GM12865 (cell line): ENCODE measurements around the gene SAA2.
A peak's percentile ranks its signal among the peaks of the same experiment; 100 is the strongest.
"Not testable (repeated sequence)": the region's sequence is repeated elsewhere in the genome, so short reads cannot be mapped to it uniquely, and the experiment has no call there.

ENCODE experiments used
- DNase-seq: peaks from one replicate; pipeline ENCODE4 v3.0.0; 2010; ENCODE audit warnings: low read depth
- H3K4me3 ChIP-seq: 2 replicates; pipeline ENCODE4 v1.5.1; 2011; ENCODE audit warnings: mild to moderate bottlenecking, low read depth, low read length, control low read depth
- TF ChIP-seq, protein P1 (sequence below): IDR thresholded peaks from 2 replicates; pipeline ENCODE4 v1.5.1; 2011; ENCODE audit warnings: low read length, control low read depth, low read depth, inconsistent platforms; ENCODE audit not compliant: insufficient read depth; ENCODE audit errors: missing control alignments

The SAA2 gene

DNA sequence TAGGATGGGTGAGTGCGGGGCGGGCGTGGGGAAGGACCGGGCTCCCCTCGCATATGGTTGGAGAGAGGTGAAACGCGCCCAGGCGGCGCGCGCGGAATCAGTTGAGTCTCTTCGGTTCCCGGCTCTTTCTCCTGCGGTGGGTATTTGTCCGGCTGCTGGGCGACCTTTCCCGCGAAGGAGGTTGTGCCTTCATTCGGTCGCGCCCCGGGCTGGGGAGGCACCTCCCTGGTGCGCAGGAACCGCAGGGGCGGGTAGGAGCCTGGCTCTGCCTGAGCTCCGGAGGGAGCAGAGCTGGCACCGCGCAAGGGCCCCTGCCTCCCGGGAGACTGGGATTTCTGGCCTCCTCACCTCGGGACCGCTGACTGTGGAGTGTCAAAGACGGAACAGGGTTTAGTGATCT, 39.4 kb downstream of the SAA2 start:
- TF ChIP-seq, protein P1, sequence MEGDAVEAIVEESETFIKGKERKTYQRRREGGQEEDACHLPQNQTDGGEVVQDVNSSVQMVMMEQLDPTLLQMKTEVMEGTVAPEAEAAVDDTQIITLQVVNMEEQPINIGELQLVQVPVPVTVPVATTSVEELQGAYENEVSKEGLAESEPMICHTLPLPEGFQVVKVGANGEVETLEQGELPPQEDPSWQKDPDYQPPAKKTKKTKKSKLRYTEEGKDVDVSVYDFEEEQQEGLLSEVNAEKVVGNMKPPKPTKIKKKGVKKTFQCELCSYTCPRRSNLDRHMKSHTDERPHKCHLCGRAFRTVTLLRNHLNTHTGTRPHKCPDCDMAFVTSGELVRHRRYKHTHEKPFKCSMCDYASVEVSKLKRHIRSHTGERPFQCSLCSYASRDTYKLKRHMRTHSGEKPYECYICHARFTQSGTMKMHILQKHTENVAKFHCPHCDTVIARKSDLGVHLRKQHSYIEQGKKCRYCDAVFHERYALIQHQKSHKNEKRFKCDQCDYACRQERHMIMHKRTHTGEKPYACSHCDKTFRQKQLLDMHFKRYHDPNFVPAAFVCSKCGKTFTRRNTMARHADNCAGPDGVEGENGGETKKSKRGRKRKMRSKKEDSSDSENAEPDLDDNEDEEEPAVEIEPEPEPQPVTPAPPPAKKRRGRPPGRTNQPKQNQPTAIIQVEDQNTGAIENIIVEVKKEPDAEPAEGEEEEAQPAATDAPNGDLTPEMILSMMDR = no peak
- no peak for DNase-seq
- H3K4me3 ChIP-seq = no peak overlapping the region

DNA sequence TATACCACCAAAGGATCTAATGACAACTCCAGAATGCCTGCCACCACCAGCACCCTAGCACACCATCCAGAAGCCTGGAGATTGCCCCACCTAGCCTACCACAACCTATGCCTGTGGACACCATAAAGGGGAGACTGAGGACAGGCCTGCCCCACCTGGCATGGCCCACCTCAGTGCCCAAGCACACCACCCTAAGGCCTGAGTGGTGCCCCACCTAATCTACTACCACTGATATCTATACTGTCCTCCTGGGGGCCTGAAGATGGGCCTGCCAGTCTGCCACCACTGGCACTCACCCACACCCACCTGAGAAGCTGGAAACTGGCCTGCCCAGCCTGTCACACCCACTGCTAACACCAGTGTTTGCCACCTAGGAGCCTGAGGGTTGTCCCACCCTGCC, 43.7 kb downstream of the SAA2 start:
- TF ChIP-seq, protein P1 = no peak
- DNase-seq = no peak
- H3K4me3 ChIP-seq = no peak overlapping the region

DNA sequence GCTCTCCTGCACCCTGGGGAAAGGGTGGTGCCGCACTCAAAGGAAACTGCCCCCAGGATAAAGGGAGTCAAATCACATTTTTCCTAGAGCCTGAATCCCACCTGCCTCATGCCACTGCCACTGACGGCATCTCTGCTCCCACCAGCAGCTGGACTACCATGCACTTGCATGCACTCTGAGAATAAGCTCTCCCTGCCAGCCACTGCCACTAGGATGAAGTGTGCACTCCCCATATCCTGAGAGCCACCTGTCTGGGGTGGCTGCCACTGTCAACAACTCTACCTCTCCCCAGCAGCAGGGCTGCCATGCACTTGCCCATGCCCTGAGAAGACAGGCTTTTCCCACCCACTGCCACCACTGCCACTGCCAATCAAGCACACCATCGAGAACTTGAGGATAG, 44.2 kb downstream of the SAA2 start:
- H3K4me3 ChIP-seq = no peak overlapping the region
- TF ChIP-seq, protein P1 = no peak
- DNase-seq = no peak

DNA sequence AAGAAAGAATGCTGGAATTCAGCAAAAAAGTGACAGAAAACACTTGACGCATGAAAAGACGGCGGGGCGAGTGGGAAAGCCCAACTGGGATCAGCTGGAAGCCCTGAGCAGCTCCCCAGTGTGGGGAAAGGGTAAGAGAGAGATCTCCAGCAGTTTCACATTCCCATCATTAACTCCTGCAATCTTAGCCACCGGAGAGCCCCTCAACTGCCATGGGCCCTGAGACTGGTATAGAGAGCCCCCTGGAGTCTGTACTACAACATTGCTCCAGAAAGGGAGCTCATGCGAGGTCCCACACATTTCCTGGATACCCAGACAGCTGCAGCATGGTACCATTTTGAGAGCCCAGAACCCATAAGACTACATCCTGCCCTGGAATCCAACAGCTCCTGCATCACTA, 44.7 kb downstream of the SAA2 start:
- no peak overlapping the region for H3K4me3 ChIP-seq
- TF ChIP-seq, protein P1 = peak; percentile 59
- peak; percentile 32 for DNase-seq

DNA sequence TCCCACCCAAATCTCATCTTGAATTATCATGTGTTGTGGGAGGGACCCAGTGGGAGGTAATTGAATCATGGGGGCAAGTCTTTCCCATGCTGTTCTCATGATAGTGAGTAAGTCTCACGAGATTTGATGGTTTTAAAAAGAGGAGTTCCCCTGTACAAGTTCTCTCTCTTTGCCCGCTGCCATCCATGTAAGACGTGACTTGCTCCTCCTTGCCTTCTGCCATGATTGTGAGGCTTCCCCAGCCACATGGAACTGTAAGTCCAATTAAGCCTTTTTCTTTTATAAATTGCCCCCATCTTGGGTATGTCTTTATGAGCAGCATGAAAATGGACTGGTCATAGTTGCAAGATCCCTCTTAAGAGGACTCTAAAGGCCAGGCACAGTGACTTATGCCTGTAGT, 50.7 kb downstream of the SAA2 start:
- DNase-seq, H3K4me3 ChIP-seq: not testable (repeated sequence)

DNA sequence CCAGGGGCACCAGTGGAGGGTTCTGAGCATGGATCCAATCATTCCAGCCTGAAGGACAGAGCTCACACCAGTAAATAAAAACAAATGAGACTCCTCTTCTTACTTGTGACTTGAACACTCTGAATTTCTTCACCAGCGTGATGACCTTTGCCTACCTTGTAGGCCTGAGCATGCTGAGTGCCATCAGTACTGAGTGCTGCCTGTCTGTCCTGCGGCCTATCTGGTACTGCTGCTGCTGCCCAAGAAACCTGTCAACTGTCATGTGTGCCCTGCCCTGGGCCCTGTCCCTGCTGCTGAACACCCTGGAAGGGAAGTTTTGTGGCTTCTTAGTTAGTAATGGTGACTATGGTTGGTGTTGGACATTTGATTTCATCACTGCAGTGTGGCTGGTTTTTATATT, 51.9 kb downstream of the SAA2 start:
- no peak overlapping the region for H3K4me3 ChIP-seq
- TF ChIP-seq, protein P1 = no peak

More for the DNA sequence above, 51.9 kb downstream of the SAA2 start:
- no peak for DNase-seq
